Measurements from ENCODE around the gene ZCWPW1. TPM values are rescaled to one million over a fixed set of nuclear protein-coding genes. Genes with fewer than 3 reads are reported as not detected.

Gene ZCWPW1
- total RNA-seq, 1 donor from 2014 or later: 1.8 TPM

- Mint-ChIP-seq H3K27me3 (ENCODE audit: low read depth) (no peaks in the 10 kb centered on the region), H3K27ac (ENCODE audit: unreplicated experiment) (no peak overlapping the region), H3K4me3 (no peak overlapping the region), H3K4me1 (no peaks in the 10 kb centered on the region), H3K9me3 (no peaks in the 10 kb centered on the region), H3K36me3 (ENCODE audit: low read depth) (peaks cover 4% of the 10 kb centered on the region)
- DNase-seq (ENCODE audit: low read depth, low spot score): no peak
- no peak for TF ChIP-seq CTCF (conservative IDR thresholded peaks at IDR 0.05)
Measured at GRCh38 chr7:100351657-100352058, 76.8 kb downstream of the ZCWPW1 start.

Other genes starting within 250 kb of the ZCWPW1 start
- not detected in 2 replicates for gene PVRIG, start 208.8 kb downstream of the ZCWPW1 start, total RNA-seq
- gene SPDYE3, start 121.0 kb downstream of the ZCWPW1 start, total RNA-seq: not detected in 2 replicates
- 36.5 and 36.6 TPM in 2 replicates for gene PILRB, start 70.6 kb downstream of the ZCWPW1 start, total RNA-seq
- 2.6 and 2.7 TPM in 2 replicates for gene PILRA, start 55.2 kb downstream of the ZCWPW1 start, total RNA-seq
- 46.9 and 49.8 TPM in 2 replicates for gene MEPCE, start 1.1 kb upstream of the ZCWPW1 start, total RNA-seq
- gene PPP1R35, start 7.8 kb upstream of the ZCWPW1 start, total RNA-seq: 39.5 and 42.1 TPM in 2 replicates
- 1.0 and 1.4 TPM in 2 replicates for gene SPACDR, start 35.6 kb upstream of the ZCWPW1 start, total RNA-seq
- gene TSC22D4, start 50.5 kb upstream of the ZCWPW1 start, total RNA-seq: 28.8 and 32.8 TPM in 2 replicates
- 4.8 and 5.2 TPM in 2 replicates for gene NYAP1, start 55.2 kb upstream of the ZCWPW1 start, total RNA-seq
- gene AGFG2, start 110.5 kb upstream of the ZCWPW1 start, total RNA-seq: 11.6 and 13.3 TPM in 2 replicates
- gene SAP25, start 145.2 kb upstream of the ZCWPW1 start, total RNA-seq: 3.4 and 4.6 TPM in 2 replicates
- 44.2 and 46.6 TPM in 2 replicates for gene LRCH4, start 157.4 kb upstream of the ZCWPW1 start, total RNA-seq
- gene FBXO24, start 157.6 kb upstream of the ZCWPW1 start, total RNA-seq: 0.50 and 0.61 TPM in 2 replicates
- gene PCOLCE, start 173.7 kb upstream of the ZCWPW1 start, total RNA-seq: 13.7 and 16.7 TPM in 2 replicates
- 24.3 and 27.9 TPM in 2 replicates for gene MOSPD3, start 183.8 kb upstream of the ZCWPW1 start, total RNA-seq
- 1.7 and 2.4 TPM in 2 replicates for gene TFR2, start 212.8 kb upstream of the ZCWPW1 start, total RNA-seq
- 2.4 and 3.1 TPM in 2 replicates for gene ACTL6B, start 227.7 kb upstream of the ZCWPW1 start, total RNA-seq
- 215 and 229 TPM in 2 replicates for gene GNB2, start 245.0 kb upstream of the ZCWPW1 start, total RNA-seq

Data from neural crest cell (in vitro differentiated cells).